ENCODE data around the gene IGF1. TPM values are rescaled to one million over a fixed set of nuclear protein-coding genes. Genes with fewer than 3 reads are reported as not detected.

The IGF1 gene
- polyA plus RNA-seq, 1 experiment = 1.5 TPM

DNA sequence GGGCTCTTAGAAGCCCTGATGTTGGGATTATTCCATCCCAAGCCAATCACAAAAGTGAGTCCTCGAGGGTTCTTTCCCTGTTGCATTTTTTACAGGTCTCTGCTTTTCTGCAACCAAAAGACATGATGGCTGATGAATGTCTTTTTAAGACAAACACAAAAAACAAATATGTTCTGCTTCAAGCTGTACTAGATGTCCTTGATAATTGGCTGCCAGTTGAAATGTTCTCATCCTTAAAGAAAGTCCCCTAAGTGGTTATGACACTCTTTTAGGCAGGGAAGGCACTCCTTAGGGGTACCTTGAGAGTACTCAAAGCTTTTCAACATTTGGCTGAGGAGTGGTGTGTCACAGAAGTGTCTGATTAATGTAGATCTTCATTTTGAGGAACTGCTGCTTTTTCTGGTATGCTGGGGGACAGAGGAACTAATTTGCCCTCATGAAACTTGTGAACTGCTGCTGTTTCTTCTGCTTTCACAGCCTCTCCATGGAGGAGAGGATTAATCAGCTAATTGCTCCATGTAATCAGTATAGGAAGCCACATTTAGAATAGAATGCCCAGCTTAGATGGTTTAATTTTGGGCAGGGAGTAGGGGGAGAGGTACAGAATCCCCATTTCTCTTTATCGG, 22.8 kb upstream of the IGF1 start:
- ChIA-PET POLR2A (no interaction called here), CTCF (interaction anchor here (2.3 kb wide), 1 partner anchor 10 kb away, joined by 8 read pairs; no protein-coding TSS in a partner anchor)
- DNase-seq (ENCODE audit: low read depth) = no peak

DNA sequence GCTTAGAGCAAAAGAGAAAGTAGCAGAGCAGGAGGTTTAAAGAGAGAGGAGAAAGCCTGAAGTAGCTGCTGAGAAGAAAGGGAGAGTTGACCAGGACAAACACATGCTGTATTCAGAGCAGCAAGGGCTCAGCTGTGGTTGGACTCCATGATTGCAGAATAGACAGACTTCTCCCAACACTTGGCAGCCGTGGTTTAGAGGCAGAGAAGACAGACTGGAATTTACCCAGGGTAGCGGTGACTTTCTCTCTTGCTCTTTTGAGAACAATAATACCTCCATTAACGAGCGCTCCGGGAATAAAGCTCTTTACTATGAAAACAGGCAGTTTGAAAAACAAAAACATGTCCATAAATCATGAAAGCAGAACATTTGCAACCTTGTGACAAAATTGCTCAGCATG, 21.4 kb upstream of the IGF1 start:
- DNase-seq (ENCODE audit: low read depth) = no peak
- TF ChIP-seq, protein P1, sequence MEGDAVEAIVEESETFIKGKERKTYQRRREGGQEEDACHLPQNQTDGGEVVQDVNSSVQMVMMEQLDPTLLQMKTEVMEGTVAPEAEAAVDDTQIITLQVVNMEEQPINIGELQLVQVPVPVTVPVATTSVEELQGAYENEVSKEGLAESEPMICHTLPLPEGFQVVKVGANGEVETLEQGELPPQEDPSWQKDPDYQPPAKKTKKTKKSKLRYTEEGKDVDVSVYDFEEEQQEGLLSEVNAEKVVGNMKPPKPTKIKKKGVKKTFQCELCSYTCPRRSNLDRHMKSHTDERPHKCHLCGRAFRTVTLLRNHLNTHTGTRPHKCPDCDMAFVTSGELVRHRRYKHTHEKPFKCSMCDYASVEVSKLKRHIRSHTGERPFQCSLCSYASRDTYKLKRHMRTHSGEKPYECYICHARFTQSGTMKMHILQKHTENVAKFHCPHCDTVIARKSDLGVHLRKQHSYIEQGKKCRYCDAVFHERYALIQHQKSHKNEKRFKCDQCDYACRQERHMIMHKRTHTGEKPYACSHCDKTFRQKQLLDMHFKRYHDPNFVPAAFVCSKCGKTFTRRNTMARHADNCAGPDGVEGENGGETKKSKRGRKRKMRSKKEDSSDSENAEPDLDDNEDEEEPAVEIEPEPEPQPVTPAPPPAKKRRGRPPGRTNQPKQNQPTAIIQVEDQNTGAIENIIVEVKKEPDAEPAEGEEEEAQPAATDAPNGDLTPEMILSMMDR (IDR thresholded peaks at IDR 0.05; ENCODE audit: insufficient read depth, low read depth, low read length) = no peak
- Histone ChIP-seq H3K4me3 (ENCODE audit: low read depth, low read length) (no peak overlapping the region), H3K27me3 (ENCODE audit: control insufficient read depth, insufficient read depth, low read length) (no peaks in the 10 kb centered on the region), H3K36me3 (ENCODE audit: control insufficient read depth, insufficient read depth, low read length) (no peaks in the 10 kb centered on the region)
- POLR2A ChIA-PET = no interaction called here
- CTCF ChIA-PET = interaction anchor here (0.7 to 2.1 kb wide), 4 partner anchors 9 to 239 kb away, joined by 3 to 9 read pairs (median 5); no protein-coding TSS in a partner anchor

More for the DNA sequence above, 22.8 kb upstream of the IGF1 start:
- Histone ChIP-seq H3K27me3 (ENCODE audit: control insufficient read depth, insufficient read depth, low read length) (no peaks in the 10 kb centered on the region), H3K4me3 (ENCODE audit: low read depth, low read length) (no peak overlapping the region), H3K36me3 (ENCODE audit: control insufficient read depth, insufficient read depth, low read length) (no peaks in the 10 kb centered on the region)
- TF ChIP-seq, protein P1 (IDR thresholded peaks at IDR 0.05; ENCODE audit: insufficient read depth, low read depth, low read length) = no peak

DNA sequence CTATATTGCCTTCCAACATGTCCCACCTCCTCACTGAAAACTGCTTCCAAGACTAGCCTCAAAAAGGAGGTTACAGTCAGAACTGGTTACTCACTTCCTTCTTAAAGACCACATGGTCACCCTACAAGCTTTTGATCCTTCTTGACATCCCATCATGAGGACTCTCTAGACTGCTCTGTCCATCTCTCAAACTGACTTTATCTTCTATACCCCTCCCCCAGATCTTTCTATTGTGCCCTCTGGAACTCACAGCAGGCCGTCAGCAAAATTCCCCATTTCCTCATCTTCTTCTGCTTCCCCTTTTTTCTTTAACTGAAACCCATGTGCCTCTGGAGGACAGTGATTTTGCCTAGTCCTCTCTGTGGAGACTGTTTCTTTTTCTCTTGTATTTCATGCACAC, 18.1 kb upstream of the IGF1 start:
- ChIA-PET CTCF (interaction anchor here (1.1 to 1.8 kb wide), 4 partner anchors 11 to 15 kb away, joined by 3 to 7 read pairs (median 4); no protein-coding TSS in a partner anchor), POLR2A (no interaction called here)
- Histone ChIP-seq H3K36me3 (ENCODE audit: control insufficient read depth, insufficient read depth, low read length) (no peaks in the 10 kb centered on the region), H3K4me3 (ENCODE audit: low read depth, low read length) (no peak overlapping the region), H3K27me3 (ENCODE audit: control insufficient read depth, insufficient read depth, low read length) (no peaks in the 10 kb centered on the region)
- TF ChIP-seq, protein P1 (IDR thresholded peaks at IDR 0.05; ENCODE audit: insufficient read depth, low read depth, low read length) = no peak
- no peak for DNase-seq (ENCODE audit: low read depth)

DNA sequence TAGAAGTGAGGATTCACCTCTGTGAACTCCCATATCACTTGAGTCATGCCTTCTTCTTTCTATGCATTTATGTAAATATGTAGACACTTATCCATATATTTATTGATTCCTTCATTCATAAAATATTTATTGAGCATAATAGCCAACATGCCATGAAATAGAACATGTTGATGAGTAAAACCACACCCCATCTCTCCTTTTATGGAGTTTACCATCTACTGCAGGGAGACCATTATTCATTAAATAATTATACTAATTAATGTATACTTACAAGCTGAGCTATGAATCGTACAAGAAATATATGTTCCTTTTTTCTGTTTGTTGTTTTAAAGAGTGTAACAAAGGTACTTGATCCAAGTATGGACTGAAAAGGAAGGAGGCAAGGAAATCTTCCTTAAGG, 17.4 kb upstream of the IGF1 start:
- Histone ChIP-seq H3K36me3 (ENCODE audit: control insufficient read depth, insufficient read depth, low read length) (no peaks in the 10 kb centered on the region), H3K27me3 (ENCODE audit: control insufficient read depth, insufficient read depth, low read length) (no peaks in the 10 kb centered on the region), H3K4me3 (ENCODE audit: low read depth, low read length) (no peak overlapping the region)
- no peak for DNase-seq (ENCODE audit: low read depth)
- POLR2A ChIA-PET = no interaction called here
- CTCF ChIA-PET = interaction anchor here (1.1 to 1.8 kb wide), 3 partner anchors 12 to 16 kb away, joined by 4 to 7 read pairs (median 5); no protein-coding TSS in a partner anchor
- TF ChIP-seq, protein P1 (IDR thresholded peaks at IDR 0.05; ENCODE audit: insufficient read depth, low read depth, low read length) = no peak

DNA sequence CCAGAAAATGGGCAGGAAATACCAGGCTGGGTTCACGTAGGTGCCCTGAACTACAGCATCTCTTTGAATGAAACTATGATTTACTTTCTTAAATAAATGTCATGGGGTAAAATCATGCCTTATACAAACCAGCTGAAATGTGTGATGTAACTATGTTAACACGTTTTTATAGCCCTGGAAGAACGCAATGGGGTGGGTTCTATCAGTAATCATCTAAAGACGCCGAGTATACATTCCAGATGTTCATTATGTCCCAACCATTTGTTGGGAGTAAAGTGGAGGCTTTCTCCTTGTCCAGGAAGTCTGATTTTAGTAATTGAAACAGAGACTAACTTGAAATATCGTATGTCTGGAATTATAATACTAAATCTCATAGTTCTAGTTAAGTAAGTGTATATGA, 16.2 kb upstream of the IGF1 start:
- ChIA-PET CTCF (interaction anchor here (0.9 to 1.0 kb wide), 2 partner anchors 11 to 16 kb away, joined by 4 read pairs; partner anchors contain the start of gene IGF1), POLR2A (no interaction called here)
- Histone ChIP-seq H3K36me3 (ENCODE audit: control insufficient read depth, insufficient read depth, low read length) (no peaks in the 10 kb centered on the region), H3K4me3 (ENCODE audit: low read depth, low read length) (no peak overlapping the region), H3K27me3 (ENCODE audit: control insufficient read depth, insufficient read depth, low read length) (no peaks in the 10 kb centered on the region)
- peak; percentile 42 for DNase-seq (ENCODE audit: low read depth)
- TF ChIP-seq, protein P1 (IDR thresholded peaks at IDR 0.05; ENCODE audit: insufficient read depth, low read depth, low read length) = no peak

Measured in BJ (cell line).